Measurements from ENCODE around the gene FOXJ3.

The FOXJ3 gene

DNA sequence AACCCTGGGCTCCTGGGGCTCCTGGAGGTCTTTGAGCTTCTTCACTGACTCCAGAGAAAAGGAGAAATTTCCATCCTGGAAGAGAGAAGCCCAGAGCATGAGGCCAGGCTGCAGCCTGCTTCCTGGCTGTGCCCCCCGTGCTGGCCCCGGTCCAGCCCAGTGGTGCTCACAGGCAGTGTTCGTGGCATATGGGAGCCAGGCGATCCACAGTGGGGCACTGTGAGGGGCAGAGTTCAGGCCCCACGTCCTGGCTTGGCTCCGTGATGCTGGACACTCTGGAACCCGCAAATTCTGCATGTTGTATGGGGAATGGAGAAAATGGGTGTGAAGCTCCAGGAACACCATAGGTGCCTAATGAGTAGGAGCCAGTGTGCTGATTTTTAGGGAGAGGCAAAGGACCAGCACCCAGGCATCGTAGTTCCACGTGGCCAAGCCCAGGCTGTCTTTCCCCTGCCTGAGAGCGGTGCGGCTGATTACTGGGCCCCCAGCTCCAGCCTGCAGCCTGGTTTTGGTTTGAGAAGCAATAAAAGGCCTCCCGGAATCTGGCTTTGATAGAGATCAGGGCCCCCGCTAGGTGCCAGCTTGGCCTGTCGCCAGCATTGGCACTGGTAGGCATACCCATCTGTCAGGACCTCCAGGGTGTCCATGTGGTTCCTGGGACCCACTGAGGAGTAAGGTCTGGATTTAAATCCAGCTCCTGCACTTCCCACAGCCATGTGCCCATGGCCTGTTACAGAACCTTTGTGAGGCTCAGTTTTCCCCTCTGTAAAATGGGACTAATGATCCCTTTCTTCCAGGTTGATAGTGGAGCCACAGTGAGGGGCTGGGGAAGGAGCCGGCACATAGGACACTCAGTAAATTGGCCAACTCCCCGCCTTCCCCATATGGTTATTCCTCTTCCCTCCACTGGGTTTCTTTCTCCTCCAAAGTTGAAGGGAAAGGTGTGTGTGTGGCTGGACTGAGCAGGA lies 171.2 kb downstream of the FOXJ3 start:
- DNase-seq = no peak
- intact Hi-C loops (cut with DNase I) = no loop called here

DNA sequence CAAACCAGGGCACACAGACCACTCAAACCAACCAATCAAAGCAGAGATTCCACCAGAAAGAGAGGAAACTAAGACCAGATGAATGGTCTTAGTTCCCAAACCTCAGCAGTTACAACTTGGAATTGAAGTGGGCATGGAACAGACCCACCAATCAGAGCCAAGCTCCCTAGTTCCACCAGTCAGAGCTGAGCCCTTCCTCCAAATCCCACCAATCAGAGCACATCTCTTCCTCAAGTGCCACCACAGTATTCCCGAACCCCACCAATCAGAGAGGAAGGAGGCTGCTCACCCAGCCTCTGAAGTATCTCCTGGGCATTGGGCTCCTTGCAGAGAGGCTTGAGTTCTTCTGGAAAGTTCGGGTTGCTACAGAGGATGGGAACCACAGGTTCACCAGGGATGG lies 171.9 kb downstream of the FOXJ3 start:
- DNase-seq = no peak
- intact Hi-C loops (cut with DNase I) = no loop called here

DNA sequence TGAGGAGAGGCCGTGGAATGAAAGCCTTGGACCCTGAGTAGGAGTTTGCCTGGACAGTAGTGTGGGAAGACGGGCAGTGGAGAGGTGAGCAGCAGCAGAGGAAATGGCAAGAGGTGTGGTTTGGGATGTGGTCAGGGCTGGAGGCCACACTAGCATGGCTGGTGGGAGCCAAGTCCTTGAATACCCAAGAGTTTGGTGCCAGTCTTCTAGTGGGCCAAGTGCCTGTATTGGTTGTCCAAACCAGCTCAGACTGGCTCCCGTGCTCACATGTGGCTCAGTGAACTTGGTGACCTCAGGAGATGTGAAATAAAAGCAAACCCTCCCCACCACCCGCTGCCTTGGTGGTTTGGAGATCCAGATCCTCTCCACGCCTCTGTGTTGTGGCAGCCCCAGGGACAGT lies 172.9 kb downstream of the FOXJ3 start:
- intact Hi-C loops (cut with DNase I) = no loop called here
- no peak for DNase-seq

DNA sequence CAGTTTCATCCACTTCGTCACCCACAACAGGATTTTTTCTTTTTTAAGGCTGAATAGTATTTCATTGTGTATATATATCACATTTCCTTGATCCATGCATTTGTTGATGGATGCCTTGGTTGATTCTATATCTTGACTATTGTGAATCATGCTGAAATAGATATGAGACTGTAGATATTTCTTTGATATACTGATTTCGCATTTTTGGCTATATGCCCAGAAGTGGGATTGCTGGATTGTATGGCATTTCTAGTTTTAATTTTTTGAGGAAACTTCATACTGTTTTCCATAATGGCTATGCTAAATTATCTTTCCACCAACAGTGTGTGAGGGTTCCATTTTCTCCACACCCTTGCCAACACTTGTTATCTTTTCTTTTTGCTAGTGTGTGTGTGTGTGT lies 176.8 kb downstream of the FOXJ3 start:
- intact Hi-C loops (cut with DNase I) = no loop called here

DNA sequence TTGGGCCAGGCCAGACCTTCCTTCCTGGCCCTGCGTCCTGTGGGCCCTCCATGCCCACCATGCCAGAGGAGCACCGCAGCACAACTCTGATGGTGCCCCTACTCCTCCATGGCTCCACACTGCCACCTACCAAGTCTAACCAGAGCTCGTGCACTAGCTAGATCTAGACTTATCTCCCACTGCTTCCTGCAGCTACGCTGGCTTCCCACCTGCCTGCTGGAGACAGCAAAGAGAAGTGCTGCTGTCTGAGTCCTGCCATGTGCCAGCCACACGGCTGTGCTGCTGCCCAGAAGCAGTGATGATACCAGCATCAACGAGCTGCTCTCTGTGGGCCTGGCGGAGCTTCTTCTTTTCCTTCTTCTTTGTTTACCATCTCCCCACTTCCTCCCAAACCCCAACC lies 177.4 kb downstream of the FOXJ3 start:
- intact Hi-C loops (cut with DNase I) = no loop called here

More for the DNA sequence above, 176.8 kb downstream of the FOXJ3 start:
- no peak for DNase-seq

DNA sequence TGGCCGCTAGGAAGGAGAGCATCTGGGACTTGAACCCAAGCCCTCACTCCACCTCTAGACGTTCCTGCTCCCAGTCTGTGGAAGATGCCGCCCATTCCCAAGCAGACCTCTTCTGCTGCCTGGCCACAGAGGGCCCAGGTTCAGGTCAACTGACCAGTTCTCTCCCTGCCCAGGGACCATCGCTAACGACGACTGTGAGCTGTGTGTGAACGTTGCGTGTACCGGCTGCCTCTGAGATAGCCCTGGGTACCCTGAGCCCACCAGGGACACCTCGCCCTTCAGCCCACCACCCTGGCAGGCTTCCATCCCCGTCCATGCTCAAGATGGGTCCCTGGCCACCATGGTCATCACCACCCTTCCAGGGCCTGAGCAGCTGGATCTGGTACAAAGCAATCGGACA lies 179.7 kb downstream of the FOXJ3 start:
- intact Hi-C loops (cut with DNase I) = no loop called here
- DNase-seq = no peak

More for the DNA sequence above, 177.4 kb downstream of the FOXJ3 start:
- no peak for DNase-seq

DNA sequence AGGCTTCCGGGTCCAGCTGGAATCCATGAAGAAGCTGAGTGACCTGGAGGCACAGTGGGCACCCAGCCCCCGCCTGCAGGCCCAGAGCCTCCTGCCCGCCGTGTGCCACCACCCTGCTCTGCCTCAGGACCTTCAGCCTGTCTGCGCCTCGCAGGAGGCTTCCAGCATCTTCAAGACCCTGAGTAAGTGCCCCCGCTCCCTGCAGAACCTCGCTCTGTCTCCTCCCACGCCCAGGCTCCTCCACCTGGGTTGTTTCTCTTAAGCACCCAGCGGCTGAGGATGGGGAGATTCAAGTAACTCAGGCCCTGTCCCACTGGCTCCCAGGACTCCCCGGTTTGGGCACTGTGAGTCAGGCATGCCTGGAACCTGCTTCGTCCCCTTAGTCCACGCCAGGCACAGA lies 180.3 kb downstream of the FOXJ3 start:
- no peak for DNase-seq
- intact Hi-C loops (cut with DNase I) = no loop called here

DNA sequence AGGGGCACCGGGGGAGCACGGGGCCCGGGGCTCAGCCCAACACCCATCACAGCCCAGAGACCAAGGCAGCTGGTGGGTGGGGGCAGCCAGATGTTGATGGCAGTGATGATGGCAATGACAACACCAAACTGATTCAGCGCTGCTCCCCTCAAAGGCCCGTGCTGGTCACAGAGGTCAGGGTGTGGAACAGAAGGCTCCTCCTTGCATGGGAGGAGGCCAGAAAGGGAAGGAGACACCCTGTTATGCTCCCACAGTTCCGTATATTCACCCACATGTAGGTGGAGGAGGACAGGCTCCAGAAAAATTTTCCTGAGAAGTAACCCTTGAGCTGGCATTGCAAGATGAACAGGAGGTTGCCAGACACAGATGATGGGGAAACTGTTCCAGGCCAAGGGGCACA lies 181.4 kb downstream of the FOXJ3 start:
- no peak for DNase-seq
- intact Hi-C loops (cut with DNase I) = no loop called here

DNA sequence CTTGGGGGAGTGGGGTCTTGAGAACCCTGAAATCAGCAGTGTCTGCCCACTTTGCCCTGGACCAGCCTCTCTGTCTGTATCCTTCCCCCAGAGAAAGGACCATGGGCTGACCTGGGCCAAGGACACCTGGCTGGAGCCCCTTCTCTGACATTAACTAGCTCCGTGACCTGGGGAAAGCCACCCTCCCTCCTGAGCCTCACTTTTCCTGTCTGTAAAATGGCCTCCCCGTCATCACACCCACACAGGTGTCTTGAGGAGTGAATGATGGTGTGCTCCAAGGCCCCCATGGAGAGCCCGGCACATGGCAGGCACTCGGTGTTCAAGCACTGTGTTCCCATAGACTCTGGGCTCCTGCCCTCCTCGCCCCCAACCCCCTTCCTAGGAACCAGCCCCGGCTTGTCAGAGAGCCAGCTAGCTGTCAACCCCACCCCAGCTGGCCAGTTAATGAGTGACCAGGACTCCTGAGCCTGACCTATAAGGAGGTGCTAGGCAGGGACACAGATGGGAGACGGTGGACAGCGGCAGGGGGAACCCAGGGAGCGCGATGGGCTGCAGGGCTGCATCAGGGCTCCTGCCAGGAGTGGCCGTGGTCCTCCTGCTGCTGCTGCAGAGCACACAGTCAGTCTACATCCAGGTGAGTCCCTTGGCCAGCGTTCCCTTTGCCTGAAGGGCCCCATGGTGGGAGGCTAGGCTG lies 182.0 kb downstream of the FOXJ3 start, which contains the start of gene GUCA2B:
Gene GUCA2B, plus strand, starts transcription at position 504 of the 694 bp plus-strand sequence. Its CDS starts 41 bp downstream, at position 545.
- intact Hi-C loops (cut with DNase I) = no loop called here
- no peak for DNase-seq

DNA sequence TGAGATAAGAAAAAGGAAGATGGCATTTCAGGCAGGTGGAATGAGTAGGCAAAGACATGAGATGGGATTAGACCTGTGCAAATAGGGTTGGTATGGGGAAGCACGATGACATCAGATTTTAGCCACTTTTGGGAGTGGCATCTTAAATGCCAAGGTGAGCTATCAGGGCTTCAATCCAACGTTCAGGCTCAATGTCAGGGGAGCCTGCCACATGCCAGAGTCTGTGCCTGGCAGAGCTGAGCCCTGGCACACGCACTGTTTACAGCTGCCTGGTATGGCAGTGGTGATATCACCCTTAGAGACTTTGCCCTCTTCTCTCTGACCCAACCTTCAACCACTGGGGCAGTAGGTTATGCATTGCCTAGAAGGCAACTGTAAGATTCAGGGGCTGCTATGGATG lies 182.9 kb downstream of the FOXJ3 start:
- no peak for DNase-seq
- intact Hi-C loops (cut with DNase I) = no loop called here

DNA sequence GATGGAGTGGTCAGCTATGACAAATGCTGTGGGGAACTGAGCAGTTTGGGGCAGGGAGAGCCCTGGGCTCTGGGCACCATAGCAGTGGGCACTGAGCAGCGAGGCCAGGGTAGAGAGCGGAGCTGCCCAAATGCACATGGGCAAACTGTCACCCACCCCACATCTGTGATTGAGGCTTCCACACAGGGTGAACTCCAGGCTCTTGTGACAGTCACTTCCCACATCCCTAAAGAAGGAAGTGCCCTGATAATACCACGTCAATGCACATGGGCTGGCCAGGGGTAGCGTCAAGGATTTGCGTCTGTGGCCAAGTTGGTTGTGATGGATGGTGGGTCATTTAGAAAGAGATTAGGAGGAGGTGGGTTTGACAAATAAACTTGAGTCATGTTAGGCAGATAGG lies 184.4 kb downstream of the FOXJ3 start:
- intact Hi-C loops (cut with DNase I) = no loop called here
- no peak for DNase-seq

DNA sequence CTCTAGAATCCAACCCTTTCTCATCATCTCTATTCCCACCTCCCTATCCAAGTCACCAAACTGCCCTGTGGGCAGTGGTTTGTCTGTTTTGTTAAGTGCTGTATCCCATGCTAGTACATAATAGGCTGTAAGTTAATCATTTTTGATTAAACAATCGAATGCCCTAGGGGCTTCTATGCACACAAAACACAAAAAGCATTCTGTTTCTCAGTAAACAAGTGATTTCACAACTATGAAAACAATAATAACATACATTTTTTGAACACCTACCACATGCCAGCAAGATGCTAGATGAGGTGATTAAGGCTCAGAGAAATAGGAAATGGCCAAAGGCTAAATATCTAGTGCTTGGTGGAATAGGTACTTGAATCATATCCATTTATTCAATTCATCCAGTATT lies 186.9 kb downstream of the FOXJ3 start:
- no peak for DNase-seq
- intact Hi-C loops (cut with DNase I) = no loop called here

DNA sequence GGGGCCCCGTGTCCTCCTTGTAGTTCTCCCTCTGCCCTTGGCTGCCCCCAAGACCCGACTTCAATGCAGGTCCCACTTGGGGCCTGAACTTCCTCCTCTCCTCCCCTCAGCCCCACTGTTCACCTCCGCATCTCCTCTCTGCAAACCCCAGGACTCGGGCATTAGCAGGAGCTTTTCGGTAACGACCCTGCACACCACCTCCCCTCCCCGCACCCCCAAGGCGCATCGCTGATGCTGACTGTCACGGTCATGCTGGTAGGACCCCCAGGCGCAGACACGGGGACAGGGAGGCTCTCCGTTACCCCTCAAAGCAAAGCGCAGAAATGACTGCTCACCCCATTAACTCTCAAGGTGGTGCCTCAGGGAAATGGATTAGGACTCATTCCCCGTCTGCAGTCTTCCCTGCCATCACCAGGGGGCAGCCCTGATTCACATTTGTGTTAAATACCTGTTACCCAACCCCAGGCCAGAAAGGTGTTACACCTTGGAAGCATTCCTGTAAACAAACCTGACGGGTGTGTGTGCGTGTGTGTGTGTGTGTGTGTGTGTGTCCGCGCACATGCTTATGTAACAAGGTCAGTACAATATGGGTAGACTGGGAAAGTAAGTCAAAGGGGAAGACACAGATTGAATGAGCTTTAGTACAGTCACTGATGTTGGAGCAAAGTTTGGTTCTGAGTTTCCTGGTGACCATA lies 188.3 kb downstream of the FOXJ3 start:
- intact Hi-C loops (cut with DNase I) = no loop called here
- peak; percentile 45 to 88 (median 77) for DNase-seq

DNA sequence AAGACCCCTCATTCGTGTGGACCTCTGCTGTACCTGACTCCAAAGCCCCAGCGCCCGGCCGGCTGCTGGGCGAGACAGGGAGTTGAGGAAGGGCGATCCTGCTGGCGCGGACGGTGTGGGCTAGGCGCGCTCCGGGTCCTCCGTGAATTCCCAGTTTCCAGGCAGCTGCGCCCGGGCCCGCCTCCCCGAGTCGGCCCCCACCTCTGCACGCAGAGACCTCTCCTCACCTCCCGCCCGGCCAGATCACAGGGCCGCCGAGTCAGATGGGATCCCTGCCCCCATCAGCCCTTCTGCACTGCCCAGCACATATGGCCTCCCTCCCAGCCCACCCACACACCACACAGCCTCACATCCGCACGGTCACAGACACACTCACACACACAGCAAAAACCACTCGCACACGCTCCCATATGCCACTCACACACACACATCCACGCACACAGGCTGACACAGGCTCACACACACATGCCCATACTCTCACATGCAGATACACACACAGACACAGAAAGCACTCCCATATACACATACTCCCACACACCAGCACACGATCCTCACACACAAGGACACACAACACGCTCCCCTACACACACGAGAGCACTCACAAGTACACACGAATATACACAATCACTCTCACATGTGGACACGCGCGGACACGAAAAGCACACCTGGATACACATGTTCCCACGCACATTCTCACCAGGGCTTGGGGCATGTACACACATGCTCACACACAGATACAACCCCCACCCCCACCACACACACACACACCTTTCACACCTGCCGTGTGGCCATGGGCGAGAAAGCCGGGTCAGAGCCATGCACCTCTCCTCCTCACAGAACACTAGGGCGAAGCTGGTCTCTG lies 189.0 kb downstream of the FOXJ3 start:
- intact Hi-C loops (cut with DNase I) = no loop called here

DNA sequence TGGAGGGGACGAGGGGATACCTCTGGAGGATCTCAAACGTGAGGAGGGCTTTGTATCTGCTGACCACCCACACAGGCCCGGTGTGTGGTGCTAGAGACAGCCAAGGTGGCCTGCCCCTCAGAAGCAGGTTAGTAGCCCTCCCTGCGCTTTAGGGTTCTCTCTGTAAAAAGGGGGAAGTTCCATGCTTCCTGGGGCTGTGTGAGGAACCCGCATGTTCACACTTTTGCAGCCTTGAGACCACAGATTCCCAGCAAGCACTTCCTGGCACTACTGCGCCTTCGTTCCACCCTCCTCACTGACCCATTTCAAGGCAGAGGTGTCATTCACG lies 189.7 kb downstream of the FOXJ3 start:
- intact Hi-C loops (cut with DNase I) = no loop called here
- no peak for DNase-seq

More for the DNA sequence above, 189.0 kb downstream of the FOXJ3 start:
- peak in 3 of 42 donors; percentile 5 to 33 (median 16) for DNase-seq

DNA sequence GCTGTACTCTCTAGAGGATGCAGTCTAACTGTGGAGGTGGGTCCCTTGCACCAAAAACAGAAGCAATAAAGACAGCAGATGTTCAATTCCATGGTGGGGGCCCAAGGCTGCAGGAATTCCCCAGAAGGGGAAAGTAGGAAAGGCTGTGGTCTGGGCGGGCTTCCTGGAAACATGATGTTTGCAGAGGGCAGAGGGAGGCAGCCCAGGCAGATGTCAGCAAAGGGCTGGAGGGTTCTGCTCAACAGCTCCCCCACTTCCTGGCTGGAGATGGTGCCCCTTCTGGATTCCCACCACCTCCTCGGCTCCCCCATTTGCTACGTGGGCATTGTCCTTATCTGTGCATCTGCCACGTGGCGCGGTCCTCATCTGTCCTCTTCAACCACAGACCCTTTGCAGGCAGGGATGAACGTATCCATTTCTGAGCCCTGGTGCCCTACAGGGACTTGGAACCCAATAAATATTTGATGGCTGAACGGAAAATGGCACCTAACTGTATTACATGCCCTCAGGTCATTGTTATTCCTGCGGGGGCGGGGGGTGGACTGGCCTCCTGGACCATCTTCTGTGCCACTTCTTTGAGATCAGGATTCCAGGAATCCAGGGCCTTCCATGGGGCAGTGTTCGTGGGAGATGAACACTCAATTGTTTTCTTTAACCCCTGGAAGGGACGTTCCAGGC lies 190.2 kb downstream of the FOXJ3 start:
- peak in 1 of 42 donors; percentile 19 for DNase-seq
- intact Hi-C loops (cut with DNase I) = no loop called here

DNA sequence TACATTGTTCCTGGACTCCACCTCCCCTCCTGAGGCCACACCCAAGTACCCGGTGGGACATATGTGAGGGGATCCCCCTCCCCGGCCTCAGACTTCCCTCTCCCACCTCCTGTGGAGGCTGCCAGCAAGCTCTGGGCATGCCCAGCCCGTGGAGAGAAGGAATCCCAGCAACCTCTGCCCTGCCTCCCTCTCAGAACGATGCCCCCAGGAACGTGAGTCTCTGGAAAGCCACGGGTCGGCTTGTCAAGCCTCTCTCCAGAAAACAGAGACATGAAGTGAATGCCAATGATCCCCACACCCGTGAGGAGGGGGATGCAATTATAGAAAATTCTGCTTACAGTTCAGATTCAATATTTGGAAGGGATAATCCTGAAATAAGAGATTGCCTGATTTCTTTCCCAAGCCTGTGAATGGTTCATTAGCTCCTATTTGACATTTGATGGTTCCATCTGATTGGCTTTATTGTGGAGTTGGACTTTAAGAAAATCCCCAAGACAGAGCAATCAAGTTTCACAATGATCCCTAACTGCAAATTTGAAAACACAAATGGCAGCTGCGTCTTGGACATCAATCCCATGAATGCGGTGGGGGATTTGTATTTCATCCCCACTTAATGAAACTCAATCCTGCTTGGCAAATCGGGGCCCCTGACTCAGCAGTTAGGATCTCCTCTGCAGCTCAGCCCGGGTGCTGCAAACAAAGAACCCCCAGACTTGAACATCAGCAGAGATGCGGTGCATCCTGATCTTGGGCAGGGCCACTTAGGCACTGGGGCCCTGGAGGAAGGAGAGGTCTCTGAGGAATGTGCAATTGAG lies 190.9 kb downstream of the FOXJ3 start:
- peak in 2 of 42 donors; percentile 17 to 18 for DNase-seq
- intact Hi-C loops (cut with DNase I) = no loop called here

All from head of caudate nucleus (tissue), 42 donors.